SKM-1 (cell line): ENCODE measurements around the gene DHRS3.
A peak's percentile ranks its signal among the peaks of the same experiment; 100 is the strongest.

Experiments used
- DNase-seq: peaks from one replicate; lab custom pipeline; 2025; ENCODE audit not compliant: unreplicated experiment; lab: John Stamatoyannopoulos, UW

The DHRS3 gene

GRCh38 chr1:12599657-12600056 is 18.4 kb downstream of the DHRS3 start:
- DNase-seq: no peak

DNA sequence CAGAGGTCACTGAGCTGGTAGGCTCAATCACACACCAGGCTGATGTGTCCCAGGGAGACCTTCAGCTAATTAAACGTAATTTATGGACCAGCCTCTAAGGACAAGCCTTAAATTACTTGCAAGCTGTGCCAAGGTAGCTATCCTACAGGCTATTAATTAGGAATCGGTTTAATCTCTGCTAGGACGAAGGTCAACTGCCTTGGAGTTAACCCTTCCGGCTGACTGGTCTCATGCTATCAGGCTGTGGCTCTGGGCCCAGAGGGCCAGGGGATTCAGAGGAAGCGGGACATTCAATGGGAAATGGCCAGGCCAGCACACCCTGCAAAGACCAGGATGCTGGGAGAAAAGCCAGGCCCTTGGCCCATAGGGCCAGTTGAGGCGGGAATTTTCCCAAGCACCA is 19.0 kb downstream of the DHRS3 start:
- DNase-seq: no peak

DNA sequence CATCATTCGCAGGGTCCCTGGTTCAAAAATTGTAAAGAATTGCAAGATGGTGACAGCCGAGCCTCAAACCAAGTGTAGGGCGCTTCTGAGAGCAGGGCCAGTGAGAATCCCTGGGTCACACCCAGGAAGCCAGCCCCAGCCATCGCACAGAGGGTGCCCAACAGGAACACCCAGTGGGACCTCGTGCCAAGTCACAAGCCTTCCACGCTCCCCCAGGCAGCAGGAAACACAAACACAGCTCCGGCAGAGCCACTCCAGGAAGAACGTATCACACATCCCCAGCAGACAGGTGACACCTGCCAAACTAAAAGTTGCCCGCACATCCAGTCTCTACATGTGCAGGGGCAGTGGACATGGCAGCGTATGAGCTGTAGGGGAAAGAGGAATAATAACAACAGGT is 20.2 kb downstream of the DHRS3 start:
- no peak for DNase-seq

- peak; percentile 83 for DNase-seq
Measured at GRCh38 chr1:12596007-12596821, 21.8 kb downstream of the DHRS3 start.

GRCh38 chr1:12595757-12596006 is 22.3 kb downstream of the DHRS3 start:
- no peak for DNase-seq

GRCh38 chr1:12594966-12595756 is 22.8 kb downstream of the DHRS3 start:
- no peak for DNase-seq

DNA sequence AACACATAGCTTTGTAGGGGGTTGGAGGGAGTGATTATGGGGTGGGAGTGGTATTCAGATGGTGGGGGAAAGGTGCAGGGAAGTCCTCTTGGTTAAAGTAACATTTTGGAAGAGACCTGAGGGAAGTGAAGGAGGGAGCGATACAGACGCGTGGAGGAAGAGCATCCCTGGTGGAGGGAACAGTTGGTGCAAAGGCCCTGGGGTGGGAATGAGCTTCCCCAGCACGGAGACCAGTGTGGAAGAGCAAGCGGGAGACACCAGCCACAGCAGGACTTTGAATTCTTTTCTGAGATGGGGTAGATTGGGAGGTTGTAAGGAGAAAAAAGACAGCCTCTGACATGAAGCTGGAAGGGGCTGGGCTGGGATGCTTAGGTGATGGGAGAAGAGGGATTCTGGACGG is 23.5 kb downstream of the DHRS3 start:
- DNase-seq: no peak

DNA sequence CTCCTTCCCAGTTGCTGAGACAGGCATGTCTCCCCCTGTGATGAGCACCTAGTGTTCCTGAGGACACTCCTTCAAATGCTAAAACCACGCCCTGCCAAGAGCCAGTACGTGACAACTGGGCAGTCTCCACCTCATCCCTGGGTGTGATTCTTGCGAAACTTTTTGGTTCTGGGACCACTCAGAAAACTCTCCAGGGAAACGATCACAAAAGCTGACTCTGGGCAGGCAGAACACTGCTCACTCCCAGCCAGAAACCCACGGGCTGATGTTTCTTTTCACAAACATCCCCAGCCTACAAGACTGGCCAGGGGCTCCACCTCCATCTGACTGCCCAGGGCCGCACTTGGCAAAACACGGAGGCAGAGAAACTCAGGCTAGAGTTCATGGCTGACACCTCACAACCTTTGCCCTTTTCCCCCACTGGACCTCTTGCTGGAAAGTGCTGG is 24.4 kb downstream of the DHRS3 start:
- no peak for DNase-seq

- no peak for DNase-seq
Measured at GRCh38 chr1:12592496-12592895, 25.5 kb downstream of the DHRS3 start.

DNA sequence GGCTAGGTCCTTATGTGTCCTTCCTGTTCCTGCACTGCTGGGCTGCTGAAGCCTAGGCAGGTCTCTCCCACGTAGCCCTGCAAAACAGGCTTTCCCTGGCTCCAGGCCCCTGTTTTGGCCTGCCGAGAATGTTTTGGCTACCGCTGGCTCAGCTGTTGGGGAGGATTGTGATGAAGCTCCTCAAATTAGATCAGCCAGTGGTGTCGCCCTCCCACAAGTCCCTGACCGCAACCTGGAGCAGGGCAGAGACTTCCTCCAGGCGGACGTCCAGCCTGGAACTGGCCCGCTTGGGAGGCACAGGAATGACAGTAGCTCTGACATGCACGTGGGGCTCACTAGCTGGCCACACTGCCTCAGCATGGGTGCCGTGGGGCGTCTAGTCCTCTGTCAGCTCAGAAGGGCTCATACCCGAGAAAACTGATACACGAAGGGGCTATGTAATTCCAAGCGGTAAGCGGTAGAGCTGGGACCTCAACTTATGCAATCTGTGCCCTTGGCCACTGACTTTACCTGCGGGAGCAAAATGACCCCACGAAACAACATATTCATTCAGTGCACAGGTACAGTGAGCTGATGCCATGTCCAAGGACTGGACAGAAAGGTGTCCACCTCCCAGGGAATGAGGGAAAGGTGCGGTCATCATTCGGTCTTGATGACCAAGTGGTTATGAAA is 26.6 kb downstream of the DHRS3 start:
- DNase-seq: no peak

- no peak for DNase-seq
Measured at GRCh38 chr1:12588695-12589094, 29.3 kb downstream of the DHRS3 start.

- no peak for DNase-seq
Measured at GRCh38 chr1:12587981-12588640, 29.9 kb downstream of the DHRS3 start.

- DNase-seq: no peak
Measured at GRCh38 chr1:12585951-12586942, 31.8 kb downstream of the DHRS3 start.

DNA sequence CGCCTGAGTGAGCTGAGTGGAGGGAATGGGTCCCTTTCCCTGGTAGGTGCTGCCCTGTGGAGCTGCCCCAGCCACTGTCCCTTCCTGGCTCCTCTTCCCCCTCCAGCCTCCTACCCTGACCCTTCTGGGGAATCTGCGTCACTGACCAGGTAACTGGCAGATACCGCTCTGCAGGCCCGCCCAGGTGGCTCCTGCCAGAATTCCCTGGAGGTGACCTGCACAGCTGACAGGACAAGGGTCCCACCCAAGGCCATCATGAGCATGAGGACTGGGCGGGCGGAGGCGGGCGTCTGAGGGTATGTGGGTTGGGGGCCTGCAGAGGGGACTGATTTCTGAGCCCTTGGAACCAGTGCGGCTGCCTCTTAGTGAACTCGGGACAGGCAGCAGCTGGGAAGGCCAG is 32.5 kb downstream of the DHRS3 start:
- no peak for DNase-seq

DNA sequence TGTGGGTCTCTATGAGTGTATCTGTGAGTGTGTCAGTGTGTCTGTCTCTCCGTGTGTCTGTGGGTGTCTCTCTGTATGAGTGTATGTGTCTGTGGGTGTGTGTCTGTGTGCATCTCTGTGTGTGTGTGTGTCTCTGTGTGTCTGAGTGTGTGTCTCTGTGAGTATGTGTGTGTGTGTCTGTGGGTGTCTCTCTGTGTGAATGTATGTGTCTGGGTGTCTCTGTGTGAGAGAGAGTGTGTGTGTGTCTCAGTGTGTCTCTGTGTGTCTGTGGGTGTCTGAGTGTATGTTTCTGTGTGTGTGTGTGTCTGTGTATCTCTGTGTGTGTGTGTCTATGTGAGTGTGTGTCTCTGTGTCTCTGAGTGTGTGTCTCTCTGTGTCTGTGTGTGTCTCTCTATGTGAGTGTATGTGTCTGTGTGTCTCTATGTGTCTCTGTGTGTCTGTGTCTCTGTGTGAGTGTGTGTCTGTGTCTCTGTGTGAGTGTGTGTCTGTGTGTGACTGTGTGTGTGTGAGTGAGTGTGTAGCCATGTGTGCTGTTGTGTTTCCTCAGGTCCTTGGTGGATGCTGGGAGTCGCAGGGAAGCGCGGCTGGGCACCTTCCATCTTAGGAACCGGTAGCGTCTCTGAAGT is 33.0 kb downstream of the DHRS3 start:
- DNase-seq: no peak

GRCh38 chr1:12583484-12583883 is 34.5 kb downstream of the DHRS3 start:
- DNase-seq: no peak

DNA sequence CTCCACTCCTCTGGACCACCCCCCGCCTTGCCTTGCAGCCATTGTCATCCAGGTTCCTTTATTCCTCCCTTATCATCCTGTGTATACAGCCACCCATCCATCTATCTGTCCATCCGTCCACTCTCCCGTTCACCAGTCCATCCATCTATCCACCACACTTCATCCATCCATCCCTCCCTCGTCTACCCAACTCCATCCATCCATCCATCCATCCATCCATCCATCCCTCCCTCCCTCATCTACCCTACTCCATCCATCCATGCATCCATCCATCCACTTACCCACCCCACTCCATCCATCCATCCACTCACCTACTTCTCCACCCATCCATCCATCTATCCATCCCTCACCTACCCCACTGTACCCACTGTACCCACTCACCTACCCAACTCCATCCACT is 35.4 kb downstream of the DHRS3 start:
- DNase-seq: no peak

GRCh38 chr1:12581179-12581578 is 36.8 kb downstream of the DHRS3 start:
- DNase-seq: no peak

- DNase-seq: no peak
Measured at GRCh38 chr1:12580054-12580887, 37.7 kb downstream of the DHRS3 start.
